Aorta (tissue), 5 donors: ENCODE measurements around the gene PAXIP1. TPM values are rescaled to one million over a fixed set of nuclear protein-coding genes. Genes with fewer than 3 reads are reported as not detected.
"Not testable (repeated sequence)": the region's sequence is repeated elsewhere in the genome, so short reads cannot be mapped to it uniquely, and the experiment has no call there.

ENCODE experiments used
- ATAC-seq: fragments of 200-7000 bp; cut with Tn5 transposase; one replicate; pipeline ENCODE4 v1.9.1; 2022; ENCODE audit warnings: moderate library complexity; ENCODE audit not compliant: low FRiP score
- DNase-seq, 2 donors: peaks; one replicate each; pipeline ENCODE4 v3.0.0-alpha.2; 2020
- H3K27ac ChIP-seq, 2 donors: one replicate each; pipeline ENCODE4 v1.5.1; 2013; ENCODE audit warnings: low read length in 2 of 2, mild to moderate bottlenecking in 2 of 2, moderate library complexity in 2 of 2, control low read depth in 1 of 2, inconsistent platforms in 1 of 2, low read depth in 1 of 2
- H3K27me3 ChIP-seq, 2 donors: one replicate each; pipeline ENCODE4 v1.6.1; 2013; ENCODE audit warnings: control low read depth in 1 of 2, low read length in 1 of 2, mild to moderate bottlenecking in 1 of 2, moderate library complexity in 1 of 2; ENCODE audit not compliant: insufficient read depth in 2 of 2, control insufficient read depth in 1 of 2
- H3K36me3 ChIP-seq, 2 donors: one replicate each; pipeline ENCODE4 v1.6.1; 2013; ENCODE audit warnings: control low read depth in 1 of 2, low read length in 1 of 2, mild to moderate bottlenecking in 1 of 2; ENCODE audit not compliant: insufficient read depth in 2 of 2, control insufficient read depth in 1 of 2
- H3K4me1 ChIP-seq, 2 donors: one replicate each; pipeline ENCODE4 v1.6.1; 2013; ENCODE audit warnings: low read length in 2 of 2, control low read depth in 1 of 2, mild to moderate bottlenecking in 1 of 2, moderate library complexity in 1 of 2; ENCODE audit not compliant: insufficient read depth in 2 of 2, control insufficient read depth in 1 of 2
- H3K4me3 ChIP-seq, 2 donors: one replicate each; pipeline ENCODE4 v1.5.1; 2013; ENCODE audit warnings: low read length in 2 of 2, control low read depth in 1 of 2, mild to moderate bottlenecking in 1 of 2
- H3K9me3 ChIP-seq: one replicate; pipeline ENCODE4 v1.6.1; 2013; ENCODE audit warnings: mild to moderate bottlenecking, low read length; ENCODE audit not compliant: control insufficient read depth
- WGBS, 2 donors: extraction: QIAGEN DNeasy Blood & Tissue Kit; methylation state at CpG; one replicate each; pipeline ENCODE4 v1.1.7; 2013; 5-methylcytosine and 5-hydroxymethylcytosine counted together
- intact Hi-C, 2 donors: fragments of 100-400 bp; cut with DNase I; formaldehyde crosslinking; loops; one replicate each; pipeline versions ENCODE4 v1.14.2 to v1.15.0; 2022
- long read RNA-seq, 2 donors: library from polyadenylated mRNA; unstranded; transcript quantifications; one replicate each; pipeline ENCODE4 v2.0.0, GENCODE V29; 2020 to 2021
- polyA plus RNA-seq, 2 donors: library from polyadenylated mRNA; stranded (reverse); fragments of 200-250 nt; gene quantifications; one replicate each; pipeline ENCODE4 v1.2.3, GENCODE V29; 2013
- total RNA-seq, 2 donors: library from RNA; stranded (reverse); fragmentation: NEBNext Ultra II Directional; extraction: Animal tissue kit (Norgen Biotek cat#: 25700); gene quantifications; one replicate each; pipeline ENCODE4 v1.2.1, GENCODE V29; 2021
- donor health status: healthy with polysubstance abuse.
- donor health status: Bipolar disorder and iron deficiency.
- donor health status: DM: no; HTN: no; CAD: no.
- donor health status: DM: no; HTN: no; CAD: no.
- donor health status: DM: yes; HTN: yes; CAD: no.

The PAXIP1 gene, protein sequence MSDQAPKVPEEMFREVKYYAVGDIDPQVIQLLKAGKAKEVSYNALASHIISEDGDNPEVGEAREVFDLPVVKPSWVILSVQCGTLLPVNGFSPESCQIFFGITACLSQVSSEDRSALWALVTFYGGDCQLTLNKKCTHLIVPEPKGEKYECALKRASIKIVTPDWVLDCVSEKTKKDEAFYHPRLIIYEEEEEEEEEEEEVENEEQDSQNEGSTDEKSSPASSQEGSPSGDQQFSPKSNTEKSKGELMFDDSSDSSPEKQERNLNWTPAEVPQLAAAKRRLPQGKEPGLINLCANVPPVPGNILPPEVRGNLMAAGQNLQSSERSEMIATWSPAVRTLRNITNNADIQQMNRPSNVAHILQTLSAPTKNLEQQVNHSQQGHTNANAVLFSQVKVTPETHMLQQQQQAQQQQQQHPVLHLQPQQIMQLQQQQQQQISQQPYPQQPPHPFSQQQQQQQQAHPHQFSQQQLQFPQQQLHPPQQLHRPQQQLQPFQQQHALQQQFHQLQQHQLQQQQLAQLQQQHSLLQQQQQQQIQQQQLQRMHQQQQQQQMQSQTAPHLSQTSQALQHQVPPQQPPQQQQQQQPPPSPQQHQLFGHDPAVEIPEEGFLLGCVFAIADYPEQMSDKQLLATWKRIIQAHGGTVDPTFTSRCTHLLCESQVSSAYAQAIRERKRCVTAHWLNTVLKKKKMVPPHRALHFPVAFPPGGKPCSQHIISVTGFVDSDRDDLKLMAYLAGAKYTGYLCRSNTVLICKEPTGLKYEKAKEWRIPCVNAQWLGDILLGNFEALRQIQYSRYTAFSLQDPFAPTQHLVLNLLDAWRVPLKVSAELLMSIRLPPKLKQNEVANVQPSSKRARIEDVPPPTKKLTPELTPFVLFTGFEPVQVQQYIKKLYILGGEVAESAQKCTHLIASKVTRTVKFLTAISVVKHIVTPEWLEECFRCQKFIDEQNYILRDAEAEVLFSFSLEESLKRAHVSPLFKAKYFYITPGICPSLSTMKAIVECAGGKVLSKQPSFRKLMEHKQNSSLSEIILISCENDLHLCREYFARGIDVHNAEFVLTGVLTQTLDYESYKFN
- total RNA-seq (10 to 100 TPM in 1 of 2 donors, 1 to 10 TPM in 1; 6.3 to 12.2 TPM), polyA plus RNA-seq (1 to 10 TPM; 3.4 to 4.5 TPM)
- long read RNA-seq, donor 1, partial matches to known transcripts: 6 of 8 reads
- long read RNA-seq, donor 1, other reads (novel, unspliced or antisense): 2 of 8 reads
- long read RNA-seq, donor 2, partial matches to known transcripts: 1 of 6 reads
- long read RNA-seq, donor 2, other reads (novel, unspliced or antisense): 5 of 6 reads

DNA sequence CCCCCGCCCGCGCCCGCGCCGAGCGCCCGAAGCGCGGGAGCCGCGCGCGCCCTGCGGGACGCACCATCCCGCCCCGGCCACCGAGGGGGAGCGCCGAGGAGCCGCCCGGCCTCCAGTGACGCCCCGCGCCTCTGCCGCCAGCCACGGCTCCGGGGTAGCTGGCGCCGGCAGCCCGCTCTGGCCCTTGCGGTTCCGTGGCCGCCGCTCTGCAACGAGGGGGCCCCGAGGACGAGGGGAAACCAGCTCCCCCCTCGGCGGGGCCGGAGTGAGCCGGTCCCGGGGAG lies at the start of gene PAXIP1:
PAXIP1 (minus strand) TSS at position 33 of the 284 bp plus-strand sequence. CDS start 195 bp downstream, outside the sequence.
- DNase-seq (peak in 1 of 2 donors; percentile 54), ATAC-seq (peak; percentile 79)
- WGBS, 2 donors: 0 to 1% methylated on average over 17 to 44 of the region's 44 CpGs

DNA sequence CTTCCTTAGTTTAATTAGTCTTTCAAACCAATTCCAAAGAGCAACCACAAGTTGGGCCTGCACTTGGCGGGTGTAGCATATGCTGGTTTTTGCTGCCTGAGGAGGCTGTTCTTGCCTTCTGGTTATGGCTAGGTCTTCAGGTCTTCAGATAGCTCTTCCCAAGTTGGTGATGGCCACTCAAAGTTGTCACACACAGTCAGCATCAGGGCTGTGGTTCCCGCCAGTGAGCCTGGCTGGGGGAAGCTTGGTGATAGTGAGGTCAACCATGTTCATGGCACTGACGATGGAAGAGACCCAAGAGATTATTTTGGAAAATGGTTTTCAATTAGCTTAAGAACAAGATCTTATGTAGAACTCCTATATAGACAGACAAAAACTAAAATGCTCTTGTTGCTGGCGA lies 48.4 kb upstream of the PAXIP1 start:
- H3K9me3 ChIP-seq: peaks cover 5% of the 10 kb centered on the region
- ATAC-seq: no peak
- H3K4me3 ChIP-seq: no peak overlapping the region
- no peaks in the 10 kb centered on the region for H3K36me3 ChIP-seq
- no peak overlapping the region for H3K27ac ChIP-seq
- H3K27me3 ChIP-seq: no peaks in the 10 kb centered on the region
- WGBS, 2 donors: 81 to 86% methylated on average over 4 of the region's 4 CpGs
- intact Hi-C loops: no loop called here
- H3K4me1 ChIP-seq: no peaks in the 10 kb centered on the region
- no peak for DNase-seq

More for the DNA sequence above, at the start of gene PAXIP1:
- Histone ChIP-seq H3K4me1 (no peaks in the 10 kb centered on the region), H3K27me3 (no peaks in the 10 kb centered on the region), H3K4me3 (peak within 1 kb of the TSS; percentile 95 to 96), H3K9me3 (no peaks in the 10 kb centered on the region), H3K27ac (peak within 1 kb of the TSS in 1 of 2 donors; percentile 85), H3K36me3 (peaks cover under 1% of the 10 kb centered on the region in 2 donors)
- intact Hi-C loops: loop anchor here (2.0 to 10.0 kb wide), 3 partner anchors 76 to 294 kb away; partner anchors contain the start of gene INSIG1 (in 2 of the 2)

DNA sequence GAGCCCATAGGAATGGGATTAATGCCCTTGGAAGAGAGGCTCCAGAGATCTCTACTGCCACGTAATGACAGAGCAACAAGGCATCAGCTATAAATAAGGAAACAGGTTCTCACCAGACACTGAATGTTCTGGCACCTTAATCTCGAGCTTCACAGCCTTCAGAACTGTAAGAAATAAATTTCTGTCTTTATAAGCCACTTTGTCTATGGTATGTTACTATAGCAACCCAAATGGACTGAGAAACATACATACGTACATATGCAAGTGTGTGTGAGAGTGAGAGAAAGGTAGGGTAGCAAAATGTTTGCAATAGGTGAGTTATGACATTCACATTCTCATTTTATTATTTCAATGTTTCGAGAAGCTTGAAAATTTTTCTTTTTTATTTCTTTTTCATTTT lies 45.1 kb upstream of the PAXIP1 start:
- DNase-seq: no peak
- Histone ChIP-seq H3K27me3 (no peaks in the 10 kb centered on the region), H3K9me3 (peaks cover 6% of the 10 kb centered on the region), H3K27ac (no peak overlapping the region), H3K4me1 (no peaks in the 10 kb centered on the region), H3K4me3 (no peak overlapping the region), H3K36me3 (no peaks in the 10 kb centered on the region)
- intact Hi-C loops: no loop called here
- WGBS, 2 donors: 51 to 55% methylated on average over 4 of the region's 4 CpGs
- no peak for ATAC-seq

DNA sequence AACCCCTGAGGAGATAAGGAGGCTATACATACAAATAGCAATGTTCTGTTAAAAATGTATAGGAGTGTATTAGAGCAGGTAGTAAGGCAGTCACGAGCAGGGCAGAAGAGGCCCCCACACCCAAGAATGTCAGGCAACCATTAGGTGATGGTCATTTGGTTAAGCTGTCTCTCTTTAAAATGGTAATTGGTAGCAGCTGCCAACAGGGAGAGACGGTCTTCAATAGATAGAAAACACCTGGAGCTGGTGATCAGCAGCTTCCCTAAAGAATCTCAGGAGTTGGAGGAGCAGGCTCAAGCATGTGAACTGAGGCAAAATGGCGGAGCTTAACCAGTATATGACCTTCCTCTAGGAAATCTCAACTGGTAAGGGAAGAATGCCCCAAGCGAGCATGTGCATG lies 40.8 kb upstream of the PAXIP1 start:
- Histone ChIP-seq H3K27ac (no peak overlapping the region), H3K9me3 (peaks cover 5% of the 10 kb centered on the region), H3K36me3 (no peaks in the 10 kb centered on the region), H3K4me1 (no peaks in the 10 kb centered on the region), H3K27me3 (no peaks in the 10 kb centered on the region), H3K4me3 (no peak overlapping the region)
- WGBS, 2 donors: 63 to 69% methylated on average over 4 of the region's 4 CpGs
- ATAC-seq (no peak), DNase-seq (no peak)
- intact Hi-C loops: no loop called here

DNA sequence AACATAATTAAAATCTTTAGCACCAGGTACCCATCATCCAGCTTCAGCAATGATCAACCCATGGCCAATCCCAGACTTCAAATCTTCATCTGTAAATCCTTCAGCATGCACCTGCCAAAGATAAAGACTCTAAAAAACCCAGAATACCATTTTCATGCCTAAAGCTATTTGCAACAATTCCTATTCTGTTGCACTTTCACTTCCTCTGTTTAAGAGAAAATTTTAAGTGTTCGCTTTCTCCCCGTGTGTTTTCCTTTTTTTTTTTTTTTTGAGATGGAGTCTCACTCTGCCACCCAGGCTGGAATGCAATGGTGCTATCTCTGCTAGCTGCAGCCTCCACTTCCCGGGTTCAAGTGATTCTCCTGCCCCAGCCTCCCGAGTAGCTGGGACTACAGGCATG lies 35.4 kb upstream of the PAXIP1 start:
- Histone ChIP-seq H3K27me3 (no peaks in the 10 kb centered on the region), H3K27ac (no peak overlapping the region), H3K36me3 (no peaks in the 10 kb centered on the region), H3K4me1 (no peaks in the 10 kb centered on the region), H3K4me3 (no peak overlapping the region), H3K9me3 (peaks cover 7% of the 10 kb centered on the region)
- DNase-seq: no peak
- WGBS, 2 donors: 81 to 90% methylated on average over 4 of the region's 4 CpGs
- intact Hi-C loops: no loop called here
- no peak for ATAC-seq

DNA sequence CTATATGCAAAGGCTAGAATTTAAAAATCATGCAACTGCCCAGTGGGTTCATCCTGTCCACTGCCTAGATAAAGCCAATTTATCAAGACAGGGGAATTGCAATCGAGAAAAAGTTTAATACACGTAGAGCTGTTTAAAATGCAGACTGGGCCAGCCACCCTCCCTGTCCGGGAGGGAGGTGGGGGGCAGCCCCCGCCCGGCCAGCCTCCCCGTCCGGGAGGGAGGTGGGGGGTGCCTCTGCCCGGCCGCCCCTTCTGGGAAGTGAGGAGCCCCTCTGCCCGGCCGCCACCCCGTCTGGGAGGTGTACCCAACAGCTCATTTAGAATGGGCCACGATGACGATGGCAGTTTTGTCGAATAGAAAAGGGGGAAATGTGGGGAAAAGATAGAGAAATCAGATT lies 31.6 kb upstream of the PAXIP1 start:
- intact Hi-C loops, H3K4me1 ChIP-seq, H3K9me3 ChIP-seq, ATAC-seq, H3K4me3 ChIP-seq, H3K27ac ChIP-seq, H3K36me3 ChIP-seq, DNase-seq, H3K27me3 ChIP-seq: not testable (repeated sequence)
- 83 to 90% methylated on average over 15 of the region's 15 CpGs for WGBS, 2 donors

DNA sequence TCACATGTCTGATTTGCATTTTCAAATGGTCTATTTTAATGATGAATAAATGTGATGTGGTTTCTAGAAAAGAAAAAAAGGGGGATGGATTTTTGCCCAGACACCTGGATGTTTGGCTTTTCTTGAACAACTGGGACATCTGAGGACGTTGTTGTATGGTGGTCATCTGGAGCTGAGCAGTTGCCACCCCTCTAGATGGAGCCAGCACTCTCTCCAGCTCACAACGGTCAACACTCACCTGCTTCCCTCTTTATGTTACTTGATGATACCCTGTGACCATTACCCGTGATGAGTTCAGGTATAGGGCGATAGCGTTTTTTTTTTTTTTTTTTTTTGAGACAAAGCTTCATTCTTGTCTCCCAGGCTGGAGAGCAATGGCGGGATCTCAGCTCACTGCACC lies 30.1 kb upstream of the PAXIP1 start:
- Histone ChIP-seq H3K4me1 (no peaks in the 10 kb centered on the region), H3K9me3 (peaks cover 1% of the 10 kb centered on the region), H3K27me3 (peaks cover 0 to 2% of the 10 kb centered on the region in 2 donors), H3K27ac (no peak overlapping the region), H3K4me3 (no peak overlapping the region), H3K36me3 (no peaks in the 10 kb centered on the region)
- no peak for ATAC-seq
- DNase-seq: no peak
- 73 to 76% methylated on average over 6 of the region's 6 CpGs for WGBS, 2 donors
- intact Hi-C loops: no loop called here

DNA sequence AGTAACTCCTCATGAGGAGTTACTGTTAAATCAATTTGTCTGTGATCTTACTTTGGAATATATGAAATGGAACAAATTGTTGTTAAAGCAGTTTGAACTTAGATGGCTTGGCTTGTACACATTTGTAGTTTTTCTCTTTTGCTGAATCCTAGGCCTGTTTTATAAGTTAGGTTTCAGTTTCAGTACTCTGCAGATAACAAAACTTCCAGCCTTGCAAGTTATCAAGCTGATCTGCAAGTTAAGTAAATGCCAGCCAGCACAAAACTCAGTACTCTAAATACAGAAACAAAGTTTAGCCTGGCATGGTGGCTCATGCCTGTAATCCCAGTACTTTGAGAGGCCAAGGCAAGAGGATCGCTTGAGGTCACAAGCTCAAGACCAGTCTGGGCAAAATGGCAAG lies 25.0 kb upstream of the PAXIP1 start:
- Histone ChIP-seq H3K27ac (no peak overlapping the region), H3K9me3 (peaks cover under 1% of the 10 kb centered on the region), H3K27me3 (no peaks in the 10 kb centered on the region), H3K36me3 (no peaks in the 10 kb centered on the region), H3K4me3 (no peak overlapping the region), H3K4me1 (no peaks in the 10 kb centered on the region)
- ATAC-seq: no peak
- 79 to 86% methylated on average over 1 of the region's 1 CpG for WGBS, 2 donors
- DNase-seq: no peak
- intact Hi-C loops: no loop called here
